RWPE2 (cell line): ENCODE results near the gene SMPD4.
"Not testable (repeated sequence)": the region's sequence is repeated elsewhere in the genome, so short reads cannot be mapped to it uniquely, and the experiment has no call there.

ENCODE experiments used
- ATAC-seq: fragments of 200-7000 bp; cut with Tn5 transposase; 3 replicates; pipeline ENCODE4 v1.9.1; 2021; ENCODE audit warnings: low read depth
- DNase-seq: peaks from one replicate; pipeline ENCODE4 v3.0.0-alpha.2; 2020; ENCODE audit warnings: low spot score
- H3K27ac ChIP-seq: fragments of 450-650 bp; 2 replicates; pipeline ENCODE4 v1.5.1; 2017; ENCODE audit warnings: mild to moderate bottlenecking; ENCODE audit not compliant: poor library complexity, severe bottlenecking
- H3K27me3 ChIP-seq: fragments of 250-450 bp; sonication (Bioruptor Pico); 2 replicates; pipeline ENCODE4 v1.5.1; 2021; ENCODE audit warnings: mild to moderate bottlenecking, moderate library complexity; ENCODE audit not compliant: insufficient read depth, poor library complexity, severe bottlenecking
- H3K36me3 ChIP-seq: fragments of 250-450 bp; sonication (Bioruptor Pico); 2 replicates; pipeline ENCODE4 v1.5.1; 2020; ENCODE audit warnings: low read depth, mild to moderate bottlenecking, moderate library complexity
- H3K4me1 ChIP-seq: fragments of 250-450 bp; sonication (Bioruptor Pico); 2 replicates; pipeline ENCODE4 v1.5.1; 2021; ENCODE audit warnings: mild to moderate bottlenecking, moderate library complexity; ENCODE audit not compliant: insufficient read depth, poor library complexity, severe bottlenecking
- H3K4me3 ChIP-seq: fragments of 250-450 bp; sonication (Bioruptor Pico); 2 replicates; pipeline ENCODE4 v1.5.1; 2021; ENCODE audit warnings: mild to moderate bottlenecking, moderate library complexity; ENCODE audit not compliant: severe bottlenecking
- H3K9me3 ChIP-seq: fragments of 250-450 bp; sonication (Bioruptor Pico); 2 replicates; pipeline ENCODE4 v1.5.1; 2021; ENCODE audit warnings: mild to moderate bottlenecking, moderate library complexity; ENCODE audit not compliant: severe bottlenecking
- TF ChIP-seq, protein P1 (sequence below): fragments of 450-650 bp; IDR thresholded peaks from one replicate; pipeline ENCODE4 v1.5.1; 2017; ENCODE audit warnings: mild to moderate bottlenecking, moderate library complexity; ENCODE audit not compliant: poor library complexity, severe bottlenecking

The SMPD4 gene

DNA sequence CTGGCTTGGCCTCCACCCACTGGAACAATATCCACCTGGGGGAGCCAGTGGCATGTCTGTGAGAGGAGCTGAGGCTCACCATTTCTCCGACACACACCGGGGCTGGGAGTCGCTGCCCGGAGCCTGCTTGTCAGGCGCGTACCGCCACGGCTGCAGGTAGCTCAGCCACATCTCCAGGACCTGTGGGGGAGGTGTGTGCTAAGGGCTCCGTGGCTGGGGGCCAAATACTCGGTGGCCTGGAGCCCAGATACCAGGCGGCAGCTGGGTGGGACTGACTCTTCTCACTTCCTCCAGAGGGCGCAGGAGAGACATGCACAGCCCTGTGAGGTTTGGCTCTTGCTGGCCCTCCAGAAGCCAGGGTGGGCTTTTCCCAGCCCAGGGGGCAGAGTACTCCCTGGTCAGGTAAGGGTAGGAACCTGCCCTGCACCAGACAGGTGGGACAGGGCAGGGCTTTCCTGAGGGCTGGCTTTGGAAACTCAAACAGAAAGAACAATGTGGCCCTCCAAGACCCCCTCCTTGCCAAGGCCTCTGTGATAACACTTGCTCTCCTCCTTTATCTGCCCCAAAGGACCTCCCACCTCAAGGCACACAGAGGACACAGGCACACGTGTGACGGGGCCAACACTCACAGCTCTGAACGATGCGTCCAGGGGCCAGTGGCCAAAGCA is 25.3 kb downstream of the SMPD4 start:
- H3K27me3 ChIP-seq, H3K27ac ChIP-seq, H3K4me3 ChIP-seq, DNase-seq, H3K9me3 ChIP-seq, H3K4me1 ChIP-seq, H3K36me3 ChIP-seq: not testable (repeated sequence)
- TF ChIP-seq, protein P1, sequence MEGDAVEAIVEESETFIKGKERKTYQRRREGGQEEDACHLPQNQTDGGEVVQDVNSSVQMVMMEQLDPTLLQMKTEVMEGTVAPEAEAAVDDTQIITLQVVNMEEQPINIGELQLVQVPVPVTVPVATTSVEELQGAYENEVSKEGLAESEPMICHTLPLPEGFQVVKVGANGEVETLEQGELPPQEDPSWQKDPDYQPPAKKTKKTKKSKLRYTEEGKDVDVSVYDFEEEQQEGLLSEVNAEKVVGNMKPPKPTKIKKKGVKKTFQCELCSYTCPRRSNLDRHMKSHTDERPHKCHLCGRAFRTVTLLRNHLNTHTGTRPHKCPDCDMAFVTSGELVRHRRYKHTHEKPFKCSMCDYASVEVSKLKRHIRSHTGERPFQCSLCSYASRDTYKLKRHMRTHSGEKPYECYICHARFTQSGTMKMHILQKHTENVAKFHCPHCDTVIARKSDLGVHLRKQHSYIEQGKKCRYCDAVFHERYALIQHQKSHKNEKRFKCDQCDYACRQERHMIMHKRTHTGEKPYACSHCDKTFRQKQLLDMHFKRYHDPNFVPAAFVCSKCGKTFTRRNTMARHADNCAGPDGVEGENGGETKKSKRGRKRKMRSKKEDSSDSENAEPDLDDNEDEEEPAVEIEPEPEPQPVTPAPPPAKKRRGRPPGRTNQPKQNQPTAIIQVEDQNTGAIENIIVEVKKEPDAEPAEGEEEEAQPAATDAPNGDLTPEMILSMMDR: peak; percentile 34
- peak; percentile 30; the same call in 2 of the 3 replicates for ATAC-seq

DNA sequence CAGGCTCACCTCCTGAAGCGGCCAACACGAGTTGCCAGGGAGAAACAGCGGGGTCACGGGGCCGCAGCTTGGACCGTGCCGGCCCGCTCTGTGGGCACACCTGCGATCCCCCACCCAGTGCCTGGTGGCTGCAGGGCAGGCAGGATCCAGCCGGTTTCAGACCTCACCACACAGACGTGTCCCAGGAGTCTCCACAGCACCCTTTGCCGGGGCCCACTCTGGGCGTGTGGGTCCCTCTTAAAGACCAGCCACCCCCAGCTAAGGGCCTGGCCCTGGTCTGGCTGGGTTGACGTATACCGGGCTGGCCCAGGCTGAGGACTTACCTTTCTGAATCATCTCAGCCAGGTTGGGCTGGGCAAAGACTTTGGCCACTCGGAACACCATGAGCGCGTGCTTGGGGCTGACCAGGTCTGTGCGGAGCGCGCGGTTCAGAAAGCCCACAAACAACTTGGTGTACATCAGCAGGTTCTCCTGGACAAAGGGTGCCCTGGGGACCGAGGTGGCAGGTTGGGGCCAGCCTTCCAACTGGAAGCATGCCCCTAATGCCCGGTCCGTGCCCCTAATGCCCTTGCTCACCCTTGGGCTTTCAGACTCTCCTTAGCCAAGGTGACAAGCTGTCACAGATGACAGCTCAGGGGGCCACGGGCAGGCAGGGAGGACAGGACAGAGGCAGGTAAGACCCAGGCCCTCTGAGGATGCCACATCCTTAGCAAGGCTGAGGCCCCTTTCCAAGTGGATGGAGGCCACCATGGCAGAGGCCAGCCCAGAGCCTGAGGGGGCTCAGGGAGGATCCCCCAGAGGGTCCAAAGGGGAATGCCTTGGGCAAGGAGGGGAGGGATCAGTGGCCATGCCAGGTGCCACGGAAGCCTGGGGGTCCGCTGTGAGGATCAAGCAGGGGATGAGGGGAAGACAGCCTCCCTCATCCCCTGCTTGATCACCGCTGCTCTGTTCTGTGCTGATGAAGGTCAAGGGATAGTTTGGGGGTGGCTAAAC is 26.3 kb downstream of the SMPD4 start:
- TF ChIP-seq, protein P1: no peak
- Histone ChIP-seq H3K27me3 (no peaks in the 10 kb centered on the region), H3K9me3 (no peaks in the 10 kb centered on the region), H3K27ac (no peak overlapping the region), H3K36me3 (no peaks in the 10 kb centered on the region), H3K4me3 (no peak overlapping the region), H3K4me1 (no peaks in the 10 kb centered on the region)
- ATAC-seq: no peak
- no peak for DNase-seq

DNA sequence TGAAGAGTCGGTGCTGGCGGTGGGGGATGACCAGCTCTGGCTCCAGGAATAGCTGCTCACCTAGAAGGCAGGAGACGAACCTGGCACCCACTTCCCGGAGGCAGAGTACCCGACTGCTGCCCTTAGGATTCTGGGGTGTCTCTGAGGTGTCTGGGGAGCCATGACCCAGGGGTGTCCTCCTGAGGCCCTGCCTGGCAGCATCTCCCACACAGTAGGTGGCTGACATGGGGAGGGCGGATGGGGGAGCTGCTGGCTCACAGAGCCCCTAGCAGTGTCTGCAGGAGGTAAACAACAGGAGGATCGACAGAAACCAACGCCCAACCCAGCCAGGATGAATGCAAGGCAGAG is 27.0 kb downstream of the SMPD4 start:
- not testable (repeated sequence) for DNase-seq, H3K9me3 ChIP-seq, H3K27ac ChIP-seq, H3K4me3 ChIP-seq, H3K36me3 ChIP-seq, H3K4me1 ChIP-seq, ATAC-seq, H3K27me3 ChIP-seq

DNA sequence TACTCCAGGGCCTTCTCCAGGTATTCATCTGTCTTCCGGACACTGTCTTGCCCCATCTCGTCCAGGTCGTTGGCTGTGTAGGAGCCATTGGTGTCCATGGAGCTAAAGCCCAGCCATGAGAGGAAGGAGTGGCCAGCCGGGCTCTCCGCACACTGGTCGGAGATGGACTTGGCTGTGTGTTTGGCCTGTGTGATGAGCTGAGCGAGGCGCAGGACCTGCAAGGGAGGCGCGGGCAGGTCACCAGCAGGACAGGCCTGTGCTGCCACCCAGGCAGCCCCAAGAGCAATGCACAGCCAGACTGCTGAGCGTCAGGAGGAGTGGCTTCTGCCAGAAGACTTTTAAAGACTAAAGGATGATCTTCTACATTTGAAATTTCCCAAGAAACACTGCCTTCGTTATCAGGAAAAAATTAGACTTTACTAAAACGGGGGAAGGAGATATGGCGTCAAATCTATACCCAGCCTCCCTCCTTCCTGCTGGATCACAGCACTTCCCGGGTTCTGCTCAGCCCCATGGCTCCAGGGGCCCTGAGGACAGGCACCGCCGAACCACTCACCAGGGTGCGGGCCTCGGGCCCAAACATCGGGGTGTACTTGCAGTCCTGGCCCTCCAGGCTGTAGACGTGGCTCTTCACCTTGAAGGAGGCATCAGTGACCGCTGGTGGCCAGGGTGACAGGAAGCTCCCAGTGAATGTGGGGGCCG is 27.5 kb downstream of the SMPD4 start:
- not testable (repeated sequence) for H3K4me1 ChIP-seq, ATAC-seq, H3K27me3 ChIP-seq, H3K27ac ChIP-seq, H3K4me3 ChIP-seq, H3K36me3 ChIP-seq, H3K9me3 ChIP-seq
- DNase-seq: peak; percentile 18

DNA sequence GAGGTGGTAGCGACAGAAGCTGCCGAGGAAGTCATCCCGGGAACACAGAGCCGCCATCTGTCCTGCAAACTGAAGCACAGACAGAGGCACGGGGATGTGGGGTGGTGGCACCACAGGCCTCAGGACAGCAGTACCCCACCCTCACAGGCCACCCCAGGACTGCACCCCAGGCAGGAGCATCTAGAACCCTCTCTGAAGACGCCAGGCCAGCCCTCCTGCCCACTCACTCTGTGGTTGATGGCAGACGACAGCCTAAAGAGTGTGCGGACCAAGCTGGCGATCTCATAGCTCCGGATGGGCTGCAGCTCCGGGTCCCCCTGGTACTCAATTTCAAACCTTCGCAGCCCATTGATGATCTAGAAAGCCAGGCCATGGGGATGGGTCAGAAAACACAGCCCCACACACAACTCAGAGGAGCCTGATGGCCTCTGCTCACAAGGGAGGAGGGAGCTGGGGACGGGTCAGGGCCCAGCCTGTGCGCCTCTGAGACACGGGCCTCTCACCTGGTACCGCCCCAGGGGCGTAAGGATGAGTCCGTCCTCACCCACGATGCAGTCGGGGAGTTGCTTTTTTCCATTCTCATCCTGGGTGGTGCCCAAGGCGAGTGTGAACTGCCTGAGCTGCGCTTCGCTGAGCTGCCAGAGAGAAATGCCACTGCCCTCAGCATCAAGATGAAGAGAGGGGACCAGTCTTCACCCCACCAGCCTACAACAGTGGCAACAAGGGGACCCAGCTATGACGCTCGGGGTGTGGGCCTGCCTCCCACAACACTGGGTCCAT is 28.4 kb downstream of the SMPD4 start:
- H3K27me3 ChIP-seq: no peaks in the 10 kb centered on the region
- ATAC-seq: no peak
- peak; percentile 34 for DNase-seq
- H3K4me1 ChIP-seq: no peaks in the 10 kb centered on the region
- no peaks in the 10 kb centered on the region for H3K36me3 ChIP-seq
- no peak overlapping the region for H3K4me3 ChIP-seq
- H3K9me3 ChIP-seq: no peaks in the 10 kb centered on the region
- no peak overlapping the region for H3K27ac ChIP-seq
- TF ChIP-seq, protein P1: no peak

DNA sequence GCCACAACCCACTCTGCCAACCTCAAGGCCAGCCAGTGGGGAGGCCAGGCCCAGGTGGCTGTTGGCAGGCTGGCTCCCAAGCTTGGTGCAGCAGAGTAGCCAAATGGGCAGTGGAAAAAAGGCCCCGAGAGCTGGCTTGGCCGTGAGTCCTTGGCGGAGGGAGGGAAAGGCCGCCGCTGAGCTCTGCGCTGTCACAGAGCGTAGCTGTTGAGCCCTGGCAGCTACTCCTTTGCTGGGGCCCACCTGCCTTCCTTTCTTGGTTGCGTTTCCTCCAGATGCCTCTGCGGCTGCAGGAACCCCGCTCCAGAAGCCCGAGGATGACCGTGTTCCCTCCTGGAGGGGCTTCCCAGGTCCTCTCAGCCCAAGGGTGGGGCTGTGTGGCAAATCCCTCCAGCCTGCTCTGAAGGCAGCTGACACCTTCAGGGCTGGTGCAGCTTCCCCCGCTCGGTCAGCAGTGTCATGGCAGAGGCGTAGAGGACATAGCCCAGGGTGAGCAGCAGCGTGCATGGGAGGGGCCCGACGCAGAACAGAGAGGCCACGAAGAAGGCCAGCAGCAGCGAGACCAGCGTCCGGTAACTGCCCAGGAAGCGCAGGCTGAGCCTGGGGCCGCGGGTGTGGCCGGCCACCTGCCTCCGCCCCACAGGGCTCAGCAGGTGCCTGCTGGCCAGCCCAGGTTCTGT is 29.1 kb downstream of the SMPD4 start:
- H3K36me3 ChIP-seq, H3K4me3 ChIP-seq, H3K9me3 ChIP-seq, ATAC-seq, H3K27me3 ChIP-seq, H3K4me1 ChIP-seq, H3K27ac ChIP-seq, DNase-seq: not testable (repeated sequence)

DNA sequence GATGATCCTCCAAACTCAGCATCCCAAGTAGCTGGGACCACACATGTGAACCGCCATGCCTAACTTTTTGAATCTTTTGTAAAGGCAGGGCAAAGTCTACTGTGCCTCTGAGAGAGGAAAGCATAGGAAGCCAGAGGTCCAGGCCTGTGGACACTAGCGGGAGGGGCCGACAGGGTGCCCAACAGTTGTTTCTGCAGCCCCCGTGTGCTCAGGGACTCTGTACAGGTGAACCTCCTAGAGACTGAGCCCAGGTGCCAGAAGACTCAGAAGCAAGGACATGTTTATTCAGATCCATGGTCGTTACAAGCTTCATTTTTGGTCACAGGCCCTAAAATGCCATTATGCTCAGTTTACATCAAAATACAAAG is 30.3 kb downstream of the SMPD4 start:
- not testable (repeated sequence) for H3K4me1 ChIP-seq, H3K27me3 ChIP-seq, H3K9me3 ChIP-seq, H3K4me3 ChIP-seq, H3K36me3 ChIP-seq, H3K27ac ChIP-seq, ATAC-seq
- peak; percentile 27 for DNase-seq
